B cell (primary cell): Measurements from ENCODE around the gene SLC22A12. TPM values are rescaled to one million over a fixed set of nuclear protein-coding genes. Genes with fewer than 3 reads are reported as not detected.

Source experiments
- ATAC-seq: fragments of 200-7000 bp; cut with Tn5 transposase; one replicate; pipeline ENCODE4 v1.10.0; 2021; ENCODE audit warnings: low read depth, mild to moderate bottlenecking, moderate number of reproducible peaks, moderate library complexity
- CTCF ChIA-PET: fragments of 350-600 bp; sonication (Branson Sonifier 250); formaldehyde crosslinking; loops from one replicate; lab custom pipeline; 2021; ENCODE audit warnings: antibody characterized with exemption, inconsistent platforms; lab: Charles Lee
- POLR2A ChIA-PET: fragments of 350-600 bp; sonication (Branson Sonifier 250); formaldehyde crosslinking; loops from one replicate; lab custom pipeline; 2021; ENCODE audit warnings: antibody characterized with exemption; lab: Charles Lee
- DNase-seq: peaks from one replicate; pipeline ENCODE4 v3.0.0; 2013
- H2AFZ ChIP-seq: 2 replicates; pipeline ENCODE4 v1.6.1; 2012; ENCODE audit warnings: mild to moderate bottlenecking, low read depth, low read length; ENCODE audit not compliant: insufficient read depth, poor library complexity, severe bottlenecking
- H3K27ac ChIP-seq, 2 donors: 1 replicate in 1 of 2; 2 replicates in 1 of 2; pipeline ENCODE4 v1.5.1; 2012 to 2013; ENCODE audit warnings: low read length in 2 of 2, mild to moderate bottlenecking in 2 of 2, moderate library complexity in 1 of 2
- H3K27me3 ChIP-seq, 4 experiments: fragments of 200-600 bp in 1 of 4; sonication (generic) in 1 of 4; replicated peaks in 1 of 4; 1 replicate in 2 of 4; 2 replicates in 2 of 4; pipeline versions ENCODE4 v1.6.1 to v1.7.0; 2013 to 2016; ENCODE audit warnings: low read length in 3 of 4, mild to moderate bottlenecking in 2 of 4, mixed read lengths in 1 of 4, moderate library complexity in 1 of 4; ENCODE audit not compliant: insufficient read depth in 4 of 4, control insufficient read depth in 3 of 4; ENCODE audit errors: control extremely low read depth in 1 of 4
- H3K36me3 ChIP-seq, 2 experiments: replicated peaks in 1 of 2; 1 replicate in 1 of 2; 2 replicates in 1 of 2; pipeline versions ENCODE4 v1.6.1 to v1.7.1; 2013; ENCODE audit warnings: low read length in 1 of 2; ENCODE audit not compliant: insufficient read depth in 2 of 2, control insufficient read depth in 1 of 2; ENCODE audit errors: control extremely low read depth in 1 of 2, extremely low read depth in 1 of 2
- H3K4me1 ChIP-seq, 2 donors: fragments of 200-600 bp in 1 of 2; sonication (generic) in 1 of 2; 1 replicate in 1 of 2; 2 replicates in 1 of 2; pipeline versions ENCODE4 v1.5.1 to v1.6.1; 2013 to 2017; ENCODE audit warnings: low read length in 2 of 2; ENCODE audit not compliant: control insufficient read depth in 2 of 2, insufficient read depth in 2 of 2
- H3K4me2 ChIP-seq: replicated peaks from 2 replicates; pipeline ENCODE3; 2012; ENCODE audit warnings: mild to moderate bottlenecking, low read depth, low read length; ENCODE audit not compliant: poor library complexity, severe bottlenecking
- H3K4me3 ChIP-seq, 5 experiments: fragments of 200-600 bp in 1 of 5; sonication (generic) in 1 of 5; 1 replicate in 3 of 5; 2 replicates in 2 of 5; pipeline versions ENCODE4 v1.5.1 to v1.7.0; 2011 to 2016; ENCODE audit warnings: low read length in 4 of 5, mild to moderate bottlenecking in 4 of 5, low read depth in 2 of 5, control low read depth in 1 of 5, moderate library complexity in 1 of 5; ENCODE audit not compliant: insufficient read depth in 1 of 5; ENCODE audit errors: control extremely low read depth in 1 of 5, extremely low read depth in 1 of 5
- H3K79me2 ChIP-seq: fragments of 200-600 bp; sonication (generic); one replicate; pipeline ENCODE4 v1.6.0; 2016; ENCODE audit warnings: low read length; ENCODE audit not compliant: control insufficient read depth, insufficient read depth
- H3K9ac ChIP-seq: fragments of 200-600 bp; sonication (generic); 2 replicates; pipeline ENCODE4 v1.6.1; 2017; ENCODE audit warnings: mild to moderate bottlenecking, low read length, moderate library complexity
- H3K9me3 ChIP-seq, 3 donors: one replicate each; pipeline versions ENCODE4 v1.6.1 to v1.7.1; 2013; ENCODE audit warnings: low read length in 2 of 3; ENCODE audit not compliant: control insufficient read depth in 2 of 3, insufficient read depth in 1 of 3; ENCODE audit errors: control extremely low read depth in 1 of 3
- H4K20me1 ChIP-seq: 2 replicates; pipeline ENCODE4 v1.6.0; 2012; ENCODE audit warnings: mild to moderate bottlenecking, low read length; ENCODE audit not compliant: insufficient read depth, control insufficient read depth, poor library complexity, severe bottlenecking
- H3K27ac Mint-ChIP-seq: one replicate; pipeline ENCODE4 v1.8.0; 2021; ENCODE audit warnings: mixed read lengths
- H3K27me3 Mint-ChIP-seq: one replicate; pipeline ENCODE4 v1.8.0; 2021; ENCODE audit warnings: mixed read lengths
- H3K4me1 Mint-ChIP-seq: one replicate; pipeline ENCODE4 v1.8.0; 2021; ENCODE audit warnings: mixed read lengths
- H3K4me3 Mint-ChIP-seq: one replicate; pipeline ENCODE4 v1.8.0; 2021; ENCODE audit warnings: mixed read lengths
- H3K9me3 Mint-ChIP-seq: one replicate; pipeline ENCODE4 v1.8.0; 2022; ENCODE audit warnings: mixed read lengths; ENCODE audit not compliant: insufficient read depth
- CTCF ChIP-seq: fragments of 200-600 bp; IDR thresholded peaks from one replicate; pipeline ENCODE4 v1.8.0; 2022; ENCODE audit warnings: antibody characterized with exemption, mild to moderate bottlenecking
- EZH2 ChIP-seq: IDR thresholded peaks from 2 replicates; pipeline ENCODE4 v1.6.1; 2012; ENCODE audit warnings: borderline replicate concordance, low read depth, mild to moderate bottlenecking, moderate library complexity, low read length; ENCODE audit not compliant: insufficient read depth, poor library complexity, severe bottlenecking
- WGBS: methylation state at CpG from one replicate; pipeline ENCODE4 v1.1.5; 2013; ENCODE audit warnings: missing lambda C conversion rate; ENCODE audit not compliant: insufficient coverage; 5-methylcytosine and 5-hydroxymethylcytosine counted together
- intact Hi-C: fragments of 100-400 bp; cut with micrococcal nuclease; formaldehyde crosslinking; loops from one replicate; pipeline ENCODE4 v1.10.0; 2022
- polyA plus RNA-seq: library from polyadenylated mRNA; depleted of rRNA; stranded (reverse); fragments of >200 nt; gene quantifications from 2 replicates; pipeline ENCODE4 v1.2.3, GENCODE V29; 2012
- total RNA-seq, 2 donors: library from RNA; stranded (reverse); fragments of 120-200 nt in 1 of 2; gene quantifications; 1 replicate in 1 of 2; 2 replicates in 1 of 2; pipeline versions ENCODE4 v1.2.3 to v1.2.4, GENCODE V29; 2013 to 2022

The SLC22A12 gene
- total and polyA plus RNA-seq, 2 donors (not counting 1 experiment from before 2014, with no cell fraction given) = not detected

- H3K9me3 ChIP-seq = no peaks in the 10 kb centered on the region
- WGBS = 3% methylated on average over 4 of the region's 5 CpGs
- H3K4me3 Mint-ChIP-seq = no peak overlapping the region
- no peak overlapping the region for H3K27ac Mint-ChIP-seq
- no peaks in the 10 kb centered on the region for H3K79me2 ChIP-seq
- H3K4me2 ChIP-seq = no peak overlapping the region
- no peak overlapping the region for H3K9ac ChIP-seq
- peaks cover 19% of the 10 kb centered on the region for H3K4me1 Mint-ChIP-seq
- no peak for DNase-seq
- no peaks in the 10 kb centered on the region for H4K20me1 ChIP-seq
- H3K4me3 ChIP-seq = no peak overlapping the region
- H3K36me3 ChIP-seq = no peaks in the 10 kb centered on the region
- intact Hi-C loops = no loop called here
- no peaks in the 10 kb centered on the region for H3K27me3 ChIP-seq
- H3K4me1 ChIP-seq = peaks cover 19 to 29% of the 10 kb centered on the region in 2 donors
- no peak overlapping the region for H3K27ac ChIP-seq
- H3K27me3 Mint-ChIP-seq = no peaks in the 10 kb centered on the region
- ATAC-seq = no peak
- ChIA-PET POLR2A (no interaction called here), CTCF (no interaction called here)
- no peak for TF ChIP-seq EZH2
- TF ChIP-seq CTCF = no peak
- no peaks in the 10 kb centered on the region for H3K9me3 Mint-ChIP-seq
- H2AFZ ChIP-seq = no peak overlapping the region
Observed at GRCh38 chr11:64621283-64622019, 30.4 kb downstream of the SLC22A12 start.

GRCh38 chr11:64622681-64623080 is 31.7 kb downstream of the SLC22A12 start:
- TF ChIP-seq EZH2 (no peak), CTCF (no peak)
- Mint-ChIP-seq H3K4me3 (no peak overlapping the region), H3K4me1 (peaks cover 19% of the 10 kb centered on the region), H3K27ac (no peak overlapping the region), H3K9me3 (no peaks in the 10 kb centered on the region), H3K27me3 (no peaks in the 10 kb centered on the region)
- Histone ChIP-seq H3K4me3 (no peak overlapping the region), H3K4me1 (peaks cover 19 to 29% of the 10 kb centered on the region in 2 donors), H4K20me1 (no peaks in the 10 kb centered on the region), H3K27ac (no peak overlapping the region), H3K27me3 (no peaks in the 10 kb centered on the region), H3K36me3 (no peaks in the 10 kb centered on the region), H3K9me3 (no peaks in the 10 kb centered on the region), H3K4me2 (no peak overlapping the region), H3K9ac (no peak overlapping the region), H2AFZ (no peak overlapping the region), H3K79me2 (no peaks in the 10 kb centered on the region)
- POLR2A ChIA-PET = no interaction called here
- DNase-seq (no peak), ATAC-seq (no peak)
- intact Hi-C loops = no loop called here
- 94% methylated on average over 18 of the region's 19 CpGs for WGBS
- CTCF ChIA-PET = no interaction called here
